ENCODE results near the gene TEAD1. TPM values are rescaled to one million over a fixed set of nuclear protein-coding genes. Genes with fewer than 3 reads are reported as not detected.

The TEAD1 gene
- total and polyA plus RNA-seq, 10 of the 15 experiments (the other 5 are each of a cell fraction or from before 2014, with no cell fraction given) = 0.01 to 0.59 (median 0.04) TPM; not detected in 6

DNA sequence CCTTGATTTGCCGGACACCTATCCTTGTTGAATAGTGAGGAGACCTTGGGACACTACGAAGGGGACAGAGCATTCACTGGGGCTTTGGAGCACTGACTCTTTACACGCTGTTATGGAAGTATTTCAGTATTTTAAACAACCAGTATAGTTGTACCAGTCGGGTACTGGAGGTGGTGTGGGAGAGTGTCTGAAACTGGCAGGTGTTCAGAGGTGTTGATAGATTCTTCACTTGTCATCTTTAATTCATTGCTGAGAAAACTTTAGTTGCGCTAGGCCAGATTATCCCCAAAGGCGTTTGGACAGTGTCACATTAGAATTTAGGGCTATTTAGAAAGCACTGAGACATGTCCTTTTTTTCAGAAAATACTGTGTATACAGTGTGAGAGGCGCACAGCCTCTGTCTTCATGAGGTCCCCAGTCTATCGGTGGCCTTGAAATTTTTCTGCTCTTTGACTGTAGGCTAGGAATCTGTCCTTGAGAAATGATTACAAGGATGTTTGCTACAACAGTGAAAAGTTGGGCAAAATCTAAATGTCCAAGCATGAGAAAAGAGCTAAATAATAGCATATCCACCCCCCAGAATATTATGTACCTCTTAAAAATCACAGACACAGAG, 69.7 kb downstream of the TEAD1 start:
- TF ChIP-seq ZNF384 (IDR thresholded peaks at IDR 0.05; ENCODE audit: borderline replicate concordance, low read depth, low read length) = no peak
- no peak for TF ChIP-seq GATAD2B (conservative IDR thresholded peaks at IDR 0.05; ENCODE audit: low read depth)
- no peak for TF ChIP-seq STAT1 (conservative IDR thresholded peaks at IDR 0.05)
- no peak for TF ChIP-seq TCF7 (IDR thresholded peaks at IDR 0.05; ENCODE audit: borderline replicate concordance)
- no peak for TF ChIP-seq ZNF207 (IDR thresholded peaks at IDR 0.05; ENCODE audit: borderline replicate concordance)
- H3K36me3 ChIP-seq (ENCODE audit: control insufficient read depth in 2 of 2, insufficient read depth in 2 of 2, low read length in 1 of 2) = no peaks in the 10 kb centered on the region
- H3K4me1 ChIP-seq (ENCODE audit: control insufficient read depth, insufficient read depth, low read length) = no peaks in the 10 kb centered on the region
- no peaks in the 10 kb centered on the region for H4K20me1 ChIP-seq (ENCODE audit: control insufficient read depth, insufficient read depth)
- no peak overlapping the region for H3K4me3 ChIP-seq
- ChIA-PET SMC1A (ENCODE audit: uncharacterized antibody, unreplicated experiment) (no interaction called here), CTCF (interaction anchor here (0.7 kb wide), 1 partner anchor 413 kb away, joined by 3 read pairs; no protein-coding TSS in a partner anchor), POLR2A (no interaction called here), RAD21 (ENCODE audit: unreplicated experiment) (no interaction called here)
- no peak overlapping the region for H3K4me2 ChIP-seq (ENCODE audit: control insufficient read depth, insufficient read depth)
- 50% methylated on average over 8 of the region's 8 CpGs for WGBS (ENCODE audit: insufficient coverage, insufficient replicate concordance, low lambda C conversion rate, missing lambda C conversion rate)
- intact Hi-C loops (cut with micrococcal nuclease; ENCODE audit: unreplicated experiment) = no loop called here
- no TSS peak for BruUV-seq (replicated peaks)
- no peak for DNase-seq (ENCODE audit: low read depth, low spot score)
- H3K9me3 ChIP-seq (replicated peaks; ENCODE audit: control insufficient read depth, insufficient read depth, low read length) = no peaks in the 10 kb centered on the region; the same call in 2 of the 3 replicates
- no peak overlapping the region for H3K27ac ChIP-seq (ENCODE audit: control insufficient read depth, insufficient read depth)
- H3K27me3 ChIP-seq (replicated peaks in 1 of 2; ENCODE audit: control insufficient read depth in 2 of 2, insufficient read depth in 2 of 2, low read length in 1 of 2) = 0 out of 4 replicates have a peak, but pooled peaks cover 0 to 2% of the 10 kb centered on the region in 2 experiments
- H2AFZ ChIP-seq (ENCODE audit: control insufficient read depth, low read depth, low read length) = no peak overlapping the region
- no peak overlapping the region for H3K9ac ChIP-seq (ENCODE audit: control insufficient read depth, insufficient read depth, low read length)
- no peak for ATAC-seq
- in situ Hi-C loops (cut with MboI) = no loop called here
- no peak for FAIRE-seq
- H3K79me2 ChIP-seq (ENCODE audit: control insufficient read depth, insufficient read depth, low read length) = no peaks in the 10 kb centered on the region

DNA sequence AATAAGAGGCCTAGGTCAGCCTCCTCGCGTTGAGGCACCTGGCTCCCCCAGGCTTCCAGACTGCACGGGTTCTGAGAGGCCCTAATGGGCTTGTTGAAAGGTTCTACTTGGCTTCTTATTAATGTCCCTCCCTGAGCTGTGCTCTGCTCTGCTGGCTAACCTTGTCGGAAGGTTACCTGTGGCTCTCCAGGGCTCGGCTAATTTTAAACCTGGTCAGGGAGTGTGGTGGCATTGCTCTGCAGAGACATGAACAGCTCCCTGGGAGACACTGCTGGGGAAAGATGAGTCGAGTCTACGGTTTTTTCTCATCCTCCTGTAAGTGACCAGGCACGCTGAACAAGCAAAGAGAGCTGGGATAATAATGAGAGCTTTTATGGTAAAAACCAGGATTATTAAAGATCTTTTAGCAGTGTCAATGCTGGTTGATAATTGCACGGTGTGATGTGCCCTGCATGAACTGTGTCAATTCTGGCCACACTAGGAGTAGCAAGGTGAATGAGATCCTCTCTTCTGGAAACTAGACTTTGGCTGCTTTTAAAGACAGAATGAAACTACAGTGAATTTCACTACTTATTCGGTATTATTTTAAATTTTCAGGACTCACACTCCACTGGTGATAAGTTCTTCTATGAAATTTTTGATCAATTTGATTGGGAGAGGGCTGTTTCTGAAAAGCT, 70.7 kb downstream of the TEAD1 start:
- Histone ChIP-seq H3K27ac (ENCODE audit: control insufficient read depth, insufficient read depth) (no peak overlapping the region), H3K4me2 (ENCODE audit: control insufficient read depth, insufficient read depth) (no peak overlapping the region), H3K79me2 (ENCODE audit: control insufficient read depth, insufficient read depth, low read length) (no peaks in the 10 kb centered on the region), H3K27me3 (replicated peaks in 1 of 2; ENCODE audit: control insufficient read depth in 2 of 2, insufficient read depth in 2 of 2, low read length in 1 of 2) (0 out of 4 replicates have a peak, but pooled peaks cover 0 to 2% of the 10 kb centered on the region in 2 experiments), H3K4me1 (ENCODE audit: control insufficient read depth, insufficient read depth, low read length) (no peaks in the 10 kb centered on the region), H3K4me3 (no peak overlapping the region), H3K36me3 (ENCODE audit: control insufficient read depth in 2 of 2, insufficient read depth in 2 of 2, low read length in 1 of 2) (no peaks in the 10 kb centered on the region), H2AFZ (ENCODE audit: control insufficient read depth, low read depth, low read length) (no peak overlapping the region), H4K20me1 (ENCODE audit: control insufficient read depth, insufficient read depth) (no peaks in the 10 kb centered on the region), H3K9me3 (replicated peaks; ENCODE audit: control insufficient read depth, insufficient read depth, low read length) (no peaks in the 10 kb centered on the region; the same call in 2 of the 3 replicates), H3K9ac (ENCODE audit: control insufficient read depth, insufficient read depth, low read length) (no peak overlapping the region)
- ATAC-seq (no peak), DNase-seq (ENCODE audit: low read depth, low spot score) (no peak), FAIRE-seq (no peak)
- in situ Hi-C loops (cut with MboI) = no loop called here
- BruUV-seq (replicated peaks) = no TSS peak
- RAD21 ChIA-PET (ENCODE audit: unreplicated experiment) = no interaction called here
- SMC1A ChIA-PET (ENCODE audit: uncharacterized antibody, unreplicated experiment) = no interaction called here
- 46% methylated on average over 10 of the region's 10 CpGs for WGBS (ENCODE audit: insufficient coverage, insufficient replicate concordance, low lambda C conversion rate, missing lambda C conversion rate)
- POLR2A ChIA-PET = no interaction called here
- CTCF ChIA-PET = no interaction called here
- intact Hi-C loops (cut with micrococcal nuclease; ENCODE audit: unreplicated experiment) = no loop called here
- TF ChIP-seq, protein P1, sequence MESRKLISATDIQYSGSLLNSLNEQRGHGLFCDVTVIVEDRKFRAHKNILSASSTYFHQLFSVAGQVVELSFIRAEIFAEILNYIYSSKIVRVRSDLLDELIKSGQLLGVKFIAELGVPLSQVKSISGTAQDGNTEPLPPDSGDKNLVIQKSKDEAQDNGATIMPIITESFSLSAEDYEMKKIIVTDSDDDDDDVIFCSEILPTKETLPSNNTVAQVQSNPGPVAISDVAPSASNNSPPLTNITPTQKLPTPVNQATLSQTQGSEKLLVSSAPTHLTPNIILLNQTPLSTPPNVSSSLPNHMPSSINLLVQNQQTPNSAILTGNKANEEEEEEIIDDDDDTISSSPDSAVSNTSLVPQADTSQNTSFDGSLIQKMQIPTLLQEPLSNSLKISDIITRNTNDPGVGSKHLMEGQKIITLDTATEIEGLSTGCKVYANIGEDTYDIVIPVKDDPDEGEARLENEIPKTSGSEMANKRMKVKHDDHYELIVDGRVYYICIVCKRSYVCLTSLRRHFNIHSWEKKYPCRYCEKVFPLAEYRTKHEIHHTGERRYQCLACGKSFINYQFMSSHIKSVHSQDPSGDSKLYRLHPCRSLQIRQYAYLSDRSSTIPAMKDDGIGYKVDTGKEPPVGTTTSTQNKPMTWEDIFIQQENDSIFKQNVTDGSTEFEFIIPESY (IDR thresholded peaks at IDR 0.05) = no peak
- TF ChIP-seq RCOR1 (conservative IDR thresholded peaks at IDR 0.05; ENCODE audit: low read depth, low read length) = no peak
- TF ChIP-seq, protein P2, sequence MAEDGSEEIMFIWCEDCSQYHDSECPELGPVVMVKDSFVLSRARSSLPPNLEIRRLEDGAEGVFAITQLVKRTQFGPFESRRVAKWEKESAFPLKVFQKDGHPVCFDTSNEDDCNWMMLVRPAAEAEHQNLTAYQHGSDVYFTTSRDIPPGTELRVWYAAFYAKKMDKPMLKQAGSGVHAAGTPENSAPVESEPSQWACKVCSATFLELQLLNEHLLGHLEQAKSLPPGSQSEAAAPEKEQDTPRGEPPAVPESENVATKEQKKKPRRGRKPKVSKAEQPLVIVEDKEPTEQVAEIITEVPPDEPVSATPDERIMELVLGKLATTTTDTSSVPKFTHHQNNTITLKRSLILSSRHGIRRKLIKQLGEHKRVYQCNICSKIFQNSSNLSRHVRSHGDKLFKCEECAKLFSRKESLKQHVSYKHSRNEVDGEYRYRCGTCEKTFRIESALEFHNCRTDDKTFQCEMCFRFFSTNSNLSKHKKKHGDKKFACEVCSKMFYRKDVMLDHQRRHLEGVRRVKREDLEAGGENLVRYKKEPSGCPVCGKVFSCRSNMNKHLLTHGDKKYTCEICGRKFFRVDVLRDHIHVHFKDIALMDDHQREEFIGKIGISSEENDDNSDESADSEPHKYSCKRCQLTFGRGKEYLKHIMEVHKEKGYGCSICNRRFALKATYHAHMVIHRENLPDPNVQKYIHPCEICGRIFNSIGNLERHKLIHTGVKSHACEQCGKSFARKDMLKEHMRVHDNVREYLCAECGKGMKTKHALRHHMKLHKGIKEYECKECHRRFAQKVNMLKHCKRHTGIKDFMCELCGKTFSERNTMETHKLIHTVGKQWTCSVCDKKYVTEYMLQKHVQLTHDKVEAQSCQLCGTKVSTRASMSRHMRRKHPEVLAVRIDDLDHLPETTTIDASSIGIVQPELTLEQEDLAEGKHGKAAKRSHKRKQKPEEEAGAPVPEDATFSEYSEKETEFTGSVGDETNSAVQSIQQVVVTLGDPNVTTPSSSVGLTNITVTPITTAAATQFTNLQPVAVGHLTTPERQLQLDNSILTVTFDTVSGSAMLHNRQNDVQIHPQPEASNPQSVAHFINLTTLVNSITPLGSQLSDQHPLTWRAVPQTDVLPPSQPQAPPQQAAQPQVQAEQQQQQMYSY (CRISPR knock-in tag; IDR thresholded peaks at IDR 0.05) = no peak
